Left ventricle myocardium inferior (tissue), 1 donor: ENCODE data around the gene NKD1. TPM values are rescaled to one million over a fixed set of nuclear protein-coding genes. Genes with fewer than 3 reads are reported as not detected.

Experiments
- DNase-seq: peaks from one replicate; pipeline ENCODE4 v3.0.0-alpha.2; 2020
- H3K27ac ChIP-seq: fragments of 200-600 bp; replicated peaks from 2 replicates; pipeline ENCODE4 v1.8.0; 2021
- H3K27me3 ChIP-seq: fragments of 200-600 bp; 2 replicates; pipeline ENCODE4 v1.8.0; 2021; ENCODE audit warnings: low read depth
- H3K36me3 ChIP-seq: fragments of 200-600 bp; 2 replicates; pipeline ENCODE4 v1.8.0; 2021
- H3K4me1 ChIP-seq: fragments of 200-600 bp; 2 replicates; pipeline ENCODE4 v1.8.0; 2021
- H3K4me3 ChIP-seq: fragments of 200-600 bp; 2 replicates; pipeline ENCODE4 v1.8.0; 2021; ENCODE audit warnings: mild to moderate bottlenecking, moderate library complexity
- H3K9me3 ChIP-seq: fragments of 200-600 bp; replicated peaks from 2 replicates; pipeline ENCODE4 v1.8.0; 2021
- CTCF ChIP-seq: fragments of 200-600 bp; IDR thresholded peaks from 2 replicates; pipeline ENCODE4 v1.8.0; 2021; ENCODE audit warnings: antibody characterized with exemption, mild to moderate bottlenecking, borderline replicate concordance
- intact Hi-C: fragments of 100-400 bp; cut with micrococcal nuclease; formaldehyde crosslinking; loops from one replicate; pipeline ENCODE4 v1.11.0; 2022
- total RNA-seq: library from RNA; stranded (reverse); fragmentation: NEBNext Ultra II Directional; extraction: Animal tissue kit (Norgen Biotek cat#: 25700); gene quantifications from one replicate; pipeline ENCODE4 v1.2.1, GENCODE V29; 2021
- donor health status: DM: no; HTN: yes; CAD: no; lungs with severe emphysema.

Gene NKD1
- total RNA-seq, 1 donor from 2014 or later, result 1.5 TPM

GRCh38 chr16:50557046-50557445, 8.8 kb downstream of the NKD1 start:
- H3K27ac ChIP-seq, result no peak overlapping the region
- H3K4me3 ChIP-seq, result no peak overlapping the region
- H3K27me3 ChIP-seq, result peaks cover 9% of the 10 kb centered on the region
- intact Hi-C loops, result no loop called here
- H3K4me1 ChIP-seq, result no peaks in the 10 kb centered on the region
- H3K9me3 ChIP-seq, result peaks cover 12% of the 10 kb centered on the region
- no peaks in the 10 kb centered on the region for H3K36me3 ChIP-seq
- TF ChIP-seq CTCF, result no peak
- DNase-seq, result no peak

- Histone ChIP-seq H3K4me1 (no peaks in the 10 kb centered on the region), H3K27ac (no peak overlapping the region), H3K9me3 (peaks cover 12% of the 10 kb centered on the region), H3K27me3 (peaks cover 11% of the 10 kb centered on the region), H3K4me3 (no peak overlapping the region), H3K36me3 (no peaks in the 10 kb centered on the region)
- intact Hi-C loops, result no loop called here
- no peak for DNase-seq
- TF ChIP-seq CTCF, result no peak
Observed at GRCh38 chr16:50558913-50559312, 10.7 kb downstream of the NKD1 start.

GRCh38 chr16:50559342-50559741, 11.1 kb downstream of the NKD1 start:
- Histone ChIP-seq H3K27ac (no peak overlapping the region), H3K9me3 (peaks cover 12% of the 10 kb centered on the region), H3K4me3 (no peak overlapping the region), H3K36me3 (no peaks in the 10 kb centered on the region), H3K27me3 (peaks cover 15% of the 10 kb centered on the region), H3K4me1 (no peaks in the 10 kb centered on the region)
- intact Hi-C loops, result no loop called here
- TF ChIP-seq CTCF, result no peak
- no peak for DNase-seq

GRCh38 chr16:50559804-50560514, 11.8 kb downstream of the NKD1 start:
- Histone ChIP-seq H3K4me1 (no peaks in the 10 kb centered on the region), H3K9me3 (peaks cover 12% of the 10 kb centered on the region), H3K36me3 (no peaks in the 10 kb centered on the region), H3K27ac (no peak overlapping the region), H3K4me3 (no peak overlapping the region), H3K27me3 (peaks cover 17% of the 10 kb centered on the region)
- no peak for TF ChIP-seq CTCF
- DNase-seq, result no peak
- intact Hi-C loops, result no loop called here

GRCh38 chr16:50560903-50561863, 13.0 kb downstream of the NKD1 start:
- Histone ChIP-seq H3K27me3 (peaks cover 10% of the 10 kb centered on the region), H3K4me3 (no peak overlapping the region), H3K4me1 (no peaks in the 10 kb centered on the region), H3K27ac (no peak overlapping the region), H3K36me3 (no peaks in the 10 kb centered on the region), H3K9me3 (peaks cover 12% of the 10 kb centered on the region)
- TF ChIP-seq CTCF, result no peak
- intact Hi-C loops, result no loop called here
- no peak for DNase-seq
